Stimulated activated CD4-positive, alpha-beta T cell treated with anti-CD3 and anti-CD28 coated beads, Interleukin-1b, Interleukin-23, amount 100 ng/mL, for 4 hours (primary cell): ENCODE results near the gene TGFBI.
"Not testable (repeated sequence)": the region's sequence is repeated elsewhere in the genome, so short reads cannot be mapped to it uniquely, and the experiment has no call there.

ENCODE experiments used
- DNase-seq, 2 donors: peaks; one replicate each; pipeline ENCODE4 v3.0.0-alpha.2; 2020; ENCODE audit warnings: low read depth in 2 of 2

TGFBI gene

DNA sequence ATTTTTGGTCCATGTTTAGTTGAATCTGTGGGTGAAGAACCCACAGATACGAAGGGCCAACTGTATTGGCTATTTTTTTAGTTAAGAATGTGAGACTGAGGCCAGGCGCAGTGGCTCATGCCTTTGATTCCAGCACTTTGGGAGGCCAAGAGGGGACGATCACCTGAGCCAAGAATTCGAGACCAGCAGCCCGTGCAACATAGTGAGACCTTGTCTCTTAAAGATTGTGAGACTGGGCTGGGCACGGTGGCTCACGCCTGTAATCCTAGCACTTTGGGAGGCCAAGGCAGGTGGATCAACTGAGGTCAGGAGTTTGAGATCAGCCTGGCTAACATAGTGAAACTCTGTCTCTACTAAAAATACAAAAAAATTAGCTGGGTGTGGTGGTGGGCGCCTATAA is 16.2 kb downstream of the TGFBI start:
- DNase-seq: not testable (repeated sequence)

DNA sequence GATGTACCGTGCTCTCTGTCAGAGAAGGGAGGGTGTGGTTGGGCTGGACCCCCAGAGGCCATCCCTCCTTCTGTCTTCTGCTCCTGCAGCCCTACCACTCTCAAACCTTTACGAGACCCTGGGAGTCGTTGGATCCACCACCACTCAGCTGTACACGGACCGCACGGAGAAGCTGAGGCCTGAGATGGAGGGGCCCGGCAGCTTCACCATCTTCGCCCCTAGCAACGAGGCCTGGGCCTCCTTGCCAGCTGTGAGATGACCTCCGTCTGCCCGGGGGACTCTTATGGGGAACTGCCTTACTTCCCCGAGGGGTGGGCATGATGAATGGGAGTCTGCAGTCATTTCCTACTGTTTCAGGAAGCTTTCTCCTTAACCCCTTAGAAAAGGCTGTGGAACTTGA is 17.5 kb downstream of the TGFBI start:
- no peak for DNase-seq

DNA sequence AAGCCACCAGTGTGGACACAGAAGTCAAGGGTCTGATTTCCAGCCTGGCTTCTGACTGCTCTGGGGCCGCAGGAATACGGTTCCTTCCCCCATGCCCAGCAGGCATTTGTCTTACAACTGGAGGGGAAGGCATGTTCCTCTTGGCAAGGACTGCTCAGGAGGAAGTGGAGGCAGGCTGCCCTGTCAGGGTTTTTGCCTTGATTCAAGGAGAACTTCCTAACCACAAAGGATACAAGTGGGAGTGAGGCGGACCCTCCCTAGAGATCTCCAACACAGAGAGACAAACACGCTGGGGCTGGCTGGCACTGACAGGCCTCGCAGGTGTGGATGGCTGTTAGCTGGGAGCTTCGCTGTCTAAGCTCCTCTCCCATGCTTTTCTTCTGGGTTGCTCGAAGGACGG is 19.1 kb downstream of the TGFBI start:
- DNase-seq: no peak

DNA sequence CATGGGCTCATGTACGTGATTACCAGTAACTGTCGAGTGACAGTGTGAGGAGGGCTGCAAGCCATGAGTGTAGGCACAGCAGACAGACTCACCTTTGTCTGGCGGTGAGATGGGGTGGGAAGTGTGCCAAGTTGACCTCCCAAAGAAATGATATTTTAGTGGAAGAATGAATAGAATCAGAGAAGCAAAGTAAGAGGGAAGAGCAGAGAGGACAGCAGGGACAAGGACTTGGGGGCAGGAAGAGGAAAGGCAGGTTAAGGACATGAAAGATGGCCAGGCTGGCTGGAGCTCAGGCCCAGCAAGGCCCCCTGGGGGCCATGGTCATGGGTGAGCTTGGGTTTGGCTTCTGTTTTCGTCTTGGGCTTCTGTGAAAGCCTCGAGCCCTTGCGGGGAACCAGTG is 20.2 kb downstream of the TGFBI start:
- no peak for DNase-seq

DNA sequence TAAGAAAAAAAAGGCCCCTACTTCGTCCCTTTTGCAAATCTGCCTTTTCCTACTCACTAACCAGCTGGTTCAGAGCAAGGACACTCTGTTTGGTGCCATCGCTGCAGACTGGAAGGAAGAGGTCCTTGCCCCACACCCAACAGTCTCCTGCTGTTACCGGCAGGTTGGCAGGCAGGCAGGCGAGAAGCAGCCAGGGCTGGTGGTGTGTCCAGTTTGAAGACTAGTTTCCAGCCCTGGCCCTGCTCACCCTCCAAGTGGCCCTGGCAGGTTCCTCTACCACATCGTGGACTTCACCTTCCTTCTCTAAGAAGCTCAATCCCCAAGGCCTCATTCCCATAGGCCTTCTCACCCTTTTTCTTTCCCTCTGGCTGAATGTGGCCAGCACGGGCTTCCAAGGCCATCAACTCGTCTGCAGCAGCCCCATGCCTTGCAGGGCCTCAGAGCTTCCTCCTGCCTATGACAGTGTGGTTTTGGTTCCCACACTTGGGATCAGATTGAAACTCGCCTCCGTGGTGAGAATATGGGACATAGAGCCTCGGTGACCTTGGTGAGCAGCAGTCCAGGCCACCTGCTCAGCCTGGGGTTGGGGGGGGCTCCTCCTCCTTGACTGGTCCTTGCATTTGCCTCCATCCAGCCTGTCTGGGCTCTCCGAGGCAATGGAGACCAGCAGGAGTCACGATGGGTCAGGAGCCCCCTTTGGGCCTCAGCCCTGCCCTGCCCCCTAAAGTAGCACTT is 22.9 kb downstream of the TGFBI start:
- no peak for DNase-seq

DNA sequence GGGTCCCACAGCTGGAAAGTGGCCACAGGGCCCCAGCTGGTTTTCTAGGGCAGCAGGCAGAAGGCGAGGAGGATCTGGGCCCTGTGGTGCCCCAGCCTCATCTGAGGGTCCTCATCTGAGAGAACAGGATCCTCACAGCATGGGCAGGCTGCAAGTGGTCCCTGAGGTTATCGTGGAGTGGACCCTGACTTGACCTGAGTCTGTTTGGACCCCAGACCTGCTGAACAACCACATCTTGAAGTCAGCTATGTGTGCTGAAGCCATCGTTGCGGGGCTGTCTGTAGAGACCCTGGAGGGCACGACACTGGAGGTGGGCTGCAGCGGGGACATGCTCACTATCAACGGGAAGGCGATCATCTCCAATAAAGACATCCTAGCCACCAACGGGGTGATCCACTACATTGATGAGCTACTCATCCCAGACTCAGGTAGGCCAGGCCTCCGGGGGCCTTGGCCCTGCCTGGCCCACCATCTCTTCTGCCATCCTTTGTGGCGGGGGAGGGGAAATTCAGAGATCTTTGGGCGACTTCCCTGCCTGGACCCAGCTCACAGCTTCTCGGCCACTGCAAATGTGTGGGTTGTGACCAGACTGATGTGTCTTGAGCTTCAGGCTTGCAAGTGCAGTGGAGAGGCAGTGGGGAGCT is 24.0 kb downstream of the TGFBI start:
- DNase-seq: no peak

DNA sequence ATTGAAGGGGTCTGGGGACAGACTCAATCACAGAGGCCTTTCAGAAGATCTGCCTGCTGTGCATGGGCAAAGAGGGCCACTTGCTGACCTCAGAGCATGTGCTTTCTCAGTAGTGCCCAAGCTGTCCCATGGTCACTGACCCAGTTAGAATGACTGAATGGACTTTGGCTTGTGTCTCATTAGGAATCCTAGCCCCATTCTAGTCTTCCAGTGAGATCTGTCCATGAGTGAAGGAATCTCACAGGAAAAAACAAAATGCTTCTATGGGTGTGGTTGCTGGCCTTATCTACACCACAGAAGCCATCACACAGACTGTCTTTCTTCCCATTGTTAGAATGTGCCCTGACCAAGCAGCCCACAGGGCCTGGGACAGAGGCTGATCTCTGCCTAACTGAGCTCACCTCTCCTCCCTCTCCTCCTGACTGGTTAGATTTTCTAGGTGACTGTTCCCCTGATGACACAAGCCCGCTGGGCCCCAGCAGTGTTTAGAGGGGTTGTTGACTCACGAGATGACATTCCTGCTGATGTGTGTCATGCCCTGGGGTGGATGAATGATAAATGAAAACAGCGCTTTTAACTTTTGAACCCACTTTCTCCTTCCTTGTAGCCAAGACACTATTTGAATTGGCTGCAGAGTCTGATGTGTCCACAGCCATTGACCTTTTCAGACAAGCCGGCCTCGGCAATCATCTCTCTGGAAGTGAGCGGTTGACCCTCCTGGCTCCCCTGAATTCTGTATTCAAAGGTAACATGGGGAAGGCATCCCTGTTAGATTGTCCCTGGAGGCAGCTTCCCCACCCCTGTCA is 24.8 kb downstream of the TGFBI start:
- DNase-seq: no peak

DNA sequence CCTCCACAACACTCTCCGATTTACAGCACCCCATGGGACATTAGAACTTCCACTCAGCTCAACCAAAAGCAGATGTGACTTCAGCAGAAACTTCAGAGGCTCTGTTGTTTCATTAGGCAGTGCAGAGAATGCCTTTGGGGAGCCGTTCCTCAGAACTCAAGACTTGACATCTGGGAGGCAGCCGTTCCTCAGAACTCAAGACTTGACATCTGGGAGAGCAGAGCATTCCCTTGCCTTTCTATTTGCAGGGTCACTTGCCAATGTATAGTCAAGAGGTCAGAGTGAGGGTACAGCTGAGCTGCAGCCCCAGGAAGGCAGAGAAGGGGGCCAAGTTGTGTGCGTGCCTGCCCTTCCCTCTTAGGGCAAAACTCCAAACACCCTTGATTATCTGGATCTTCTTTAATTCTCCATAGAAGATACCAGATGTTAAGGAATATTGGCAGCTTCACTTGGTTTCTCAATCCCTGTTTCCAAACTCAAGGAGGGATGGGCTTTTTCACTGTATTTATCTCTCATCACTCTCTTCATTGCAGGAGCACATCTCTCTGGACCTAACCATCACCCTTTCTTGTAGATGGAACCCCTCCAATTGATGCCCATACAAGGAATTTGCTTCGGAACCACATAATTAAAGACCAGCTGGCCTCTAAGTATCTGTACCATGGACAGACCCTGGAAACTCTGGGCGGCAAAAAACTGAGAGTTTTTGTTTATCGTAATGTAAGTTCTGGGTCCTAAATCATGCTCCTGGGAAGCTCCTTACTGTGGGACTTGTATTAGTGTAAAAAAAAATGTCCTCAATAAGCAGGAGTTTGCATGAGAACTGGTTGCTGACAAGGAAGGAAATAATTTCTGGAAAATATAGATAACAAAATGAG is 25.6 kb downstream of the TGFBI start:
- DNase-seq: no peak

DNA sequence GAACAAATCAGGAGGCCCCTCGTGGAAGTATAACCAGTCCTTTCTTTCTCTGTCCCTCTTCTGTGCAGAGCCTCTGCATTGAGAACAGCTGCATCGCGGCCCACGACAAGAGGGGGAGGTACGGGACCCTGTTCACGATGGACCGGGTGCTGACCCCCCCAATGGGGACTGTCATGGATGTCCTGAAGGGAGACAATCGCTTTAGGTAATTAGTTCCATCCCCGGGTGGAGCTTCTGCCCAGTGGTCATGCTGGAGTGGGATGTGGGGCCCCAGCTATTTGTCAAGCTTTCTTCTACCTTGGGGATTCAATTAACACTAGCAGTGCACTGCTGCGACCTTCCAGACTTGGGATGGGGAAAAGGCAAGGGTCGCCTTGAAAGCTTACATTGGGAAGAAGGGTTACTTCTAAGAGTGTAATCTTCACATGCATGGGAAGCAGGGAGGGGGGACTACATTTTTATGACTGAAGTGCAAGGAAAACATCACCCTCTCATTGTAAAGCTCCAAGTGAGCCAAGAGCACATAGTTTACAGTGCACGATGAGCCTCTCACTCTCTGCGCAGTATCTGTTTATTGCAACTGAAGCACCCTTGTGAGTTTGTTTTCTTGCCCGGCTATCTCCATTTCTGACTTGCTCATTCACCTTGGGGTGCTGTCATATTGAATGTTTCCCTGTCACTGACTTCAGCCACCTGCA is 27.0 kb downstream of the TGFBI start:
- no peak for DNase-seq

DNA sequence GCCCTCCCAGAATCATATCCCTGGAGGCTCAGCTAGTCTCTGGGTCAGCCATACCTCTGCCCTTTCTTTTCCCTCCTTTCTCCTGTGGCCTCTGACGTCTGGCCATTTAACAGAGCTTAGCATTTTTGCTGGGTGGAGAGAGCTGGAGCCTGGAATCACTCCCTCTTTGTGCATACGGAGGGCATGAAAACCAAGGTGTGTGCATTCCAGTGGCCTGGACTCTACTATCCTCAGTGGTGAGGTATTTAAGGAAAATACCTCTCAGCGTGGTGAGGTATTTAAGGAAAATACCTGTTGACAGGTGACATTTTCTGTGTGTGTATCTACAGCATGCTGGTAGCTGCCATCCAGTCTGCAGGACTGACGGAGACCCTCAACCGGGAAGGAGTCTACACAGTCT is 27.5 kb downstream of the TGFBI start:
- DNase-seq: no peak

DNA sequence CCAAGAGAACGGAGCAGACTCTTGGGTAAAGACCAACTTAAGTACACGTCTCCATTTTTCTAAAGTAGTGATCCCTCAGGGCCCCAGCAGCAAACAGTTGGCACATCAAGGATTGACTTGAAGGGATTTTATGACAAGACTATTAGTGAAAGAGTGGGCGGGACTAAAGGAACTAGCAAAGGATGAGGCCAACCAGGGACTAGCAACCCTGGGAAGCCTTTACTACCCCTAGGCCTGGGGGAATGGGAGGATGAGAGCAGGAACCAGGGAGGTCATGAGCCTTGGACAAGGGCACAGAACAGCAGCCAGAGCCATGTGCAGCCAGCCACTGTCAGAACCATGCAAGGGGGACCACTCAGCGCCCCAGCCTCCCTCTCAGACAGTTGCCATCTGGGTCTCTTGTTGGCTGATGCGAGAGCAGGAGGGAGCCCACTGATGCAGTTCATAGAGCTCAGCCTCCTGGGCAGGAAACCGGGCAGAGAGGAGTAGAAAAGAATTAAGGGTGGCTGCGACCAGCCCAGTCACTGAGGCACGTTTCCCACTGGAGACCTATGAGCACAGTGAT is 28.1 kb downstream of the TGFBI start:
- DNase-seq: no peak

DNA sequence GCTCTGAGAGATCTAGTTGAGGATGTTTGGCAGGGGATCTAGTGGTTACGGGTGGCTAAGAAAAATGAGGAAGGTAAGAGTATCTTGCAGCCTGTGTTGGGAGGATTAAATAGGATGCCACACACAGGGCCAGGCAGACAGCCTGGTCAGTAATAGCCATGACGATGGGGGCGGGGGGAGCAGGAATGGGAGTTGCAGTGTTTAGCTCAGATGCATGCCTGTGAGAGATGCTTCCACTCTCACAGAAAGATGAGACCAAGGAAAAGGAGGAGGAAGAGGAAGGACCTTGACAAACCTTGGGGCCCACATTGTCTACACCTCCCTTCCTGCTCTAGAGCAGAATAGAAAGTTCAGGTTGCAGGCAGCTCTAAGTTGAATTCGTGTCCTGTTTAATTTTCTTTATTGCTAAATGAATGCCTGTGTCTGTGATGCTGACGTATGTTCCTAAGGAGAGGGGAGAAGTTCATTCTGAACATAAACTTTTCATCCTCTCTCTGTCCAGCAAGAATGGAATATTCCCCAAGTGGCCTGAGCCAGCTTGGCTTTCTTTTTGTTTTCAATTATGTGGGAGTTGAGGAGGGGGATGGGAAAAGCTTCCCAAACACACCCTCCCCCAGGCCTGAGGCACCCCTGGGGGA is 28.7 kb downstream of the TGFBI start:
- no peak for DNase-seq

DNA sequence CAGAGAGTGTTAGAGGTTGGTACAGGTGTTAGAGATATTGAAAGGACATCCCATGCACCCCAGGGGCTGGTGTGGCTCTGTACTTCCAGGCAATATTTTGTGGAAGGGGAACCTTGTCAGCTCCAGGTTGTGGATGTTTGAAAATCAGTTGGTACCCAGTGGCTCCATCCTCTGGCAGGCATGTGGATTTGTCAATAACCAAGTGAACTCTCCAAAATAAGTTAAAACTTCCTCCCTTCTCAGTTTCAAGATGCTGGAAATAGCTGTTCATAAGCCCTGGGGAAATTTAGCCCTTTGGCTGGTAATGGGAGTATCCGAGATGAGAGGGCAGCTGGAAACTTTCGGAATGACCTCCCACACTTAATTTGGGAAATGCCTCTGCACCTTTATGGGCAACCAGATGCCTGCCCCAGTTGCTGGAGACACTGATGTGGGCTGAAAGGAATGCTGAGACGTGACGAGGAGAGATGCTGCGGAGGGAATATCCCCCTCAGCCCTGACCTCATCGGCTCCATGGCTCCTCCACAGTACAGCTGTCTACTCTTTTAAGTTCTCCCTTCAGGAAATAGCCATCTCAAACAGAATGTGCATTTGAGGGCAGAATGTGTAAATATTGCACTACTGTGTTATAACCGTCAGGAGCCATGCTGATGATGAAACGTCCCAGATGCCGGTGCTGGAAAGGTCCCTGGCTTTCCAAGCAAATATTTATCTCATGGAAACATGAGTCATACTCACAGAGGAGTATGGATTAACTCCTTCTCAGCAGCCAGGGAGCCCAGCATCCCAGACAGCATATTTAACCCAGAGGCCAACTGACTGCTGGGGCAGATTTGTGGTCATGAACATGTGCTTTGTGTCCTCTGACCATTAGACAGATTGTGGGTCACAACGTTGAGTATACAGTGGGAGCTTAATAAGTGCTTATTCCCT is 29.5 kb downstream of the TGFBI start:
- no peak for DNase-seq

DNA sequence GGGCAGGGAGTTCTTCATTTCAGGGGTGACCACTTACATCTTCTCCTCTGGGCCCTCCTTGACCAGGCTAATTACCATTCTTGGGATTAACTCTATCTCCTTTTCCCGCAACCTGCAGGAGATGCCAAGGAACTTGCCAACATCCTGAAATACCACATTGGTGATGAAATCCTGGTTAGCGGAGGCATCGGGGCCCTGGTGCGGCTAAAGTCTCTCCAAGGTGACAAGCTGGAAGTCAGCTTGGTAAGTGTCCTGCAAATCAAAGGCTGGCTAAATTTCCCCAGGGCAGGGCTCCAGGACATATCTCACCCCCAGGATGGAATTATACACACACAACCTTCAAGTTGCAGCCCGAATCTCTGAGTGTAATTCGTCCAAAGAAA is 30.2 kb downstream of the TGFBI start:
- DNase-seq: no peak

DNA sequence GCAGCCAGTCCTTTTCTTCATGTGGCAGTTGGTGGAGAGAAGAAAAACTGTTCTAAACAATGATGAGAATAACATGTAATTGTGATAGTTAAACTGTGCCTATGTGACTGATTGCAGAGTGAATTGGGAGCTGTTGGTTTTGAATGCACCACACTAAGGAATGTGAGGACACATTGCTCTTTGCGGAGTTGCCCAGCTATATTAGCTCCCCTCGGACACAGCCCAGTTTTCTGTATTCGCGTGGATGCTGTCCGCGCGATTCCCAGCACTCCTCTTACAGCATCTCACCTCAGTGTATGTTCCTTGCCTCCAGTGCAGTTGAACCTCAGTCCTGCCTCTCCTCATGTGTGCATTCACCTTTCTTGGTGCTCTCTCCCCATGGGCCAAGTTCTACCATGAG is 32.2 kb downstream of the TGFBI start:
- no peak for DNase-seq

DNA sequence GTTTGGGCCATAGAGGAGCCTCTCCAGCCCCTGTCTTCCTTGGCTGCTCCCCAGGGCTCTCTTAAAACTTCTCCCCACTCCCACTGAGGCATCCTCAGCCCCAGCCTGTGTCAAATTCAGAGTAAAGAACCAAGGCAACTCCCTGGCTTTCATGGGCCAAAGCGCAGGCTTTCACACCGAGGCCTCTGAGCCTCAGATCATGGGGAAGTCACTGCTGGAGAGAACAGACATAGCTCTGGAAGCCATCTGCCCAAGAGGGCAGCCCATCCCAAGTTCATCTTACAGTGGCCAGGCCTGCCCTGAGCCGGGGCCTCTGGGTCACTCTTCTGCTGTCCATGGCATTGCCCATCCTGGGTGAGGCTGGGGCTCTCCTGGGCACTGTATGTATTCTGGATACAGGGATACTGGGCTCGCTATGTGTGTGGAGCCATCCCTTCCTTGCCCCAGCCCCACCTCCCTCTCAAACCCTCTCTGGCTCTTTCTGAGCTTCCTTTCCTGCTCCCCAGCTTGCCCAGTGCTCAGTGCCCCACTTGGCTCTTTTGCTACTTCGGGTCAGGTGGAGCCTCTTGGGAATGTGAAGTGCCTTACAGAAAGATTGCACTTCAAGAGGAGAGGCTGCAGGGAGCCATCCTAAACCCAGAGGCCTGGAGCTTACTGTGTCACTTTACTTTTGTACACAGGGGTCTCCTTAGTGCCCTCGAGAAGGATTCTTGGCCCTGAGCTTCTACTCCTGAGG is 33.0 kb downstream of the TGFBI start:
- no peak for DNase-seq

DNA sequence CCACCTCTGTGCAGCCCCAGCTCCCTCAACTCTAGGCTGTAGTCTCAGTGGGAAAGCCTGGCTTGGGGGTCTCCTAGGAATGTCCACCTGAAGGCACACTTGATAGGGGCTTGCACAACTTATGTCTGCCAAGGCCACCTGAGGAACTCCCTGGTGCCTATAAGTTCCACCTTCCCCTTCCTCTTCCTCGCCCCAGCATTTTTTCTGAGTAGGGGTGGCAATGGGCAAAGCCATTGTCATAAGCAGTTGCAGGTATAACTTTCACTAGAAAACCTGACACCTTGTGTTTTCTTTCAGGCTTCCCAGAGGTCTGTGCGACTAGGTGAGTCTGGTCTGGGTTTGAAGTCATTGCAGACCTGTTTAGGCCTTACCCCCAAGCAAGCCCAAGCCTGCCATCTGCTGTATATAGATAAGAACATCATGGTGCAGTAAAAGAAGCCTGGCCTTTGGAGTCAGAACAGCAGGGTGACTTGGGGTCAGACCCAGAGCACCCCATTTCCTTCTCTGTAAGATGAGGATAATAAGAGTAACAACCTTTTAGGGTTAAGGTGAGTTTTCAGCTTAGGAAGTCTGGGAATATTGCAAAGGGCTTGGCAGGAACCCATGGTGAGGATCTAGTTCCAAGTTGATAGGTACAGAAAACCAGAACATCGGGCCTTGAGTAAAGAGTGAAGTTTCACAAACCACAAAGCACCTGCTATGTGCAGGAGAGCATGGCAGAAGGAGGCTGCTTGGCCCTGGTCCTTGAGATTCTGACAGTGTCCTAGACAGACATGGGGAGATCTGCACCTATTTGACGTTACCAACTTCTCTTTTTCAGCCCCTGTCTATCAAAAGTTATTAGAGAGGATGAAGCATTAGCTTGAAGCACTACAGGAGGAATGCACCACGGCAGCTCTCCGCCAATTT is 33.8 kb downstream of the TGFBI start:
- no peak for DNase-seq
